Measurements from ENCODE around the gene BAZ1A. TPM values are rescaled to one million over a fixed set of nuclear protein-coding genes. Genes with fewer than 3 reads are reported as not detected.

The BAZ1A gene
- total RNA-seq, 1 donor from 2014 or later: 26.7 TPM

DNA sequence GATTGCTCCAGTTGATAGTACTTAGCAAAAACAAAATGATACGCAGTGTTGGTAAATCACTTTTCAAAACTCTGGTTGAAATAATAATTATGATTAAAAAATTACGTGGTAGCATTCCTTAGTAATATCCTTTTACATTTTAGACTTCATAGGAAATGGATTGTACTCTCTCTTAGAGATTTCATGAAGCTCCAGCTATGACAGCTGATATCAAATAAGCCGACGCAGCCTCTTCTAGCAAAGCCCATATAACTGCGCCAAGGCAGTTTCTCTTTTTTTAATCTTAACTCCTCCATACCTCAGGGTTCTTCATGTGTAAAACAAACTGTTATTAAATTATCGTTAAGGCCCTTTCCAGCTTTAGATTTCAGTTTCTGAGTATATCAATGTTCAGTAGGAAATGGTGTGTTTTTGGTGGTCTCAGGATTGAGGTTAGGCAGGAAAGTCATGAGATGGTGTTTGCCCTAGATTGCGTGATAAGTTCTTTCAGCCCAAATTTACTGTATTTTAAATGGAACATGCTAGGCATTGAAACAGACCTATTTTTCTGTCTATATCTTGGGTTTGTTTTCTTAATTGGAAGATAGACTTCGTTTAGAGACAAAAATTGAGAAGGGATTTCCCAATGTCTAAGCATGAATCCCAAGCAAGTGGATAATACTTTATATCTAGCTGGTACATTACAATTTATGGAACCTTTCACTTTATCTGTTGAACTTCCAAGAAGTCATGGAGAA lies 159.9 kb downstream of the BAZ1A start:
- Mint-ChIP-seq H3K4me1 (ENCODE audit: unreplicated experiment) (peaks cover 51% of the 10 kb centered on the region), H3K27ac (ENCODE audit: unreplicated experiment) (peak overlapping the region; percentile 70), H3K36me3 (ENCODE audit: unreplicated experiment) (peaks cover 2% of the 10 kb centered on the region), H3K4me3 (ENCODE audit: unreplicated experiment) (peak overlapping the region; percentile 65), H3K9me3 (ENCODE audit: unreplicated experiment) (no peaks in the 10 kb centered on the region), H3K27me3 (ENCODE audit: unreplicated experiment) (no peaks in the 10 kb centered on the region)
- TF ChIP-seq, protein P1, sequence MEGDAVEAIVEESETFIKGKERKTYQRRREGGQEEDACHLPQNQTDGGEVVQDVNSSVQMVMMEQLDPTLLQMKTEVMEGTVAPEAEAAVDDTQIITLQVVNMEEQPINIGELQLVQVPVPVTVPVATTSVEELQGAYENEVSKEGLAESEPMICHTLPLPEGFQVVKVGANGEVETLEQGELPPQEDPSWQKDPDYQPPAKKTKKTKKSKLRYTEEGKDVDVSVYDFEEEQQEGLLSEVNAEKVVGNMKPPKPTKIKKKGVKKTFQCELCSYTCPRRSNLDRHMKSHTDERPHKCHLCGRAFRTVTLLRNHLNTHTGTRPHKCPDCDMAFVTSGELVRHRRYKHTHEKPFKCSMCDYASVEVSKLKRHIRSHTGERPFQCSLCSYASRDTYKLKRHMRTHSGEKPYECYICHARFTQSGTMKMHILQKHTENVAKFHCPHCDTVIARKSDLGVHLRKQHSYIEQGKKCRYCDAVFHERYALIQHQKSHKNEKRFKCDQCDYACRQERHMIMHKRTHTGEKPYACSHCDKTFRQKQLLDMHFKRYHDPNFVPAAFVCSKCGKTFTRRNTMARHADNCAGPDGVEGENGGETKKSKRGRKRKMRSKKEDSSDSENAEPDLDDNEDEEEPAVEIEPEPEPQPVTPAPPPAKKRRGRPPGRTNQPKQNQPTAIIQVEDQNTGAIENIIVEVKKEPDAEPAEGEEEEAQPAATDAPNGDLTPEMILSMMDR (IDR thresholded peaks at IDR 0.05): no peak
- no peak for DNase-seq (ENCODE audit: extremely low spot score, unreplicated experiment)

DNA sequence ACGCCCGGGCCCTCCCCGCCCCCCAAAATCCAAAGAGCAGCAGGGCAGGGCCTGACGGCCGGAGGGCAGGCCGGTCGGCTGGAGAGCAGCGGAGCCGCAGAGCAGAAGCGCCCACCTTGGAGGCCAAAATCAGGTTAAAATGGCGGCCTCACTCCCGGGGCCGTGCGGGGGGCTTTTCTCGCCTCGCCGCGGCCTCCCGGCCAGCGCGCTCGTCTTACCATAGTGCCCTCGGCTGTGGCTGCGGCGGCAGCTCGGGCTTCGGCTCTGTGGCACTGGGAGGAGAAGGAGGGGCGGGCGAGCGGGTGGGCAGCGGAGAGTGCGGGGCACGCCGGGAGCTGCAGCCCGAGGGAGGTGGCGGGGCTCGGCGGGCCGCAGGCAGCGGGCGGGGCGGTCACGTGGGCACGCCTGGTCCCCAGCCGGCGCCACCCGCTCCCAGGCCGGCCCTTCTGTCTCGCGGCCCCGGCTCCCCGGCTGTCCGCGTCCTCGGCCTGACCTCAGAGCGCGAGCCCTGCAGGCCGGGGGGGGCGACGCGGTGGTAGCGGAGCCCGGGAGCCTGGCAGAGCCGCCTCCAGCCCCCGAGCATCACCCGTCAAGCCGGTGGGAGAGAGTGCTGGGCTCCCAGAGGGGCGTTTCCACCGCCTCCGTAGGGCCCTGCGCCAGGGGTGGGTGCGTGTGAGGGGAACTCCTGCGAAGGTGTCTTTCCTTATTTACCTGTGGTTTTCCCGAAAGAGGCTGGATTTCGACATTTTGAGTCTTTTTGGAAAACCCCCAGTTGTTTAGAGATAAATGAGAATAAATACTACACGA lies 160.6 kb downstream of the BAZ1A start, which contains the start of gene CFL2:
CFL2 (minus strand) TSS at position 274 of the 807 bp plus-strand sequence; CDS start at position 221, 53 bp downstream.
- Mint-ChIP-seq H3K9me3 (ENCODE audit: unreplicated experiment) (no peaks in the 10 kb centered on the region), H3K27ac (ENCODE audit: unreplicated experiment) (peak within 1 kb of the TSS; percentile 91), H3K4me3 (ENCODE audit: unreplicated experiment) (peak within 1 kb of the TSS; percentile 86), H3K36me3 (ENCODE audit: unreplicated experiment) (peaks cover 2% of the 10 kb centered on the region), H3K4me1 (ENCODE audit: unreplicated experiment) (peaks cover 52% of the 10 kb centered on the region), H3K27me3 (ENCODE audit: unreplicated experiment) (no peaks in the 10 kb centered on the region)
- TF ChIP-seq, protein P1 (IDR thresholded peaks at IDR 0.05): no peak
- peak; percentile 90 for DNase-seq (ENCODE audit: extremely low spot score, unreplicated experiment)

DNA sequence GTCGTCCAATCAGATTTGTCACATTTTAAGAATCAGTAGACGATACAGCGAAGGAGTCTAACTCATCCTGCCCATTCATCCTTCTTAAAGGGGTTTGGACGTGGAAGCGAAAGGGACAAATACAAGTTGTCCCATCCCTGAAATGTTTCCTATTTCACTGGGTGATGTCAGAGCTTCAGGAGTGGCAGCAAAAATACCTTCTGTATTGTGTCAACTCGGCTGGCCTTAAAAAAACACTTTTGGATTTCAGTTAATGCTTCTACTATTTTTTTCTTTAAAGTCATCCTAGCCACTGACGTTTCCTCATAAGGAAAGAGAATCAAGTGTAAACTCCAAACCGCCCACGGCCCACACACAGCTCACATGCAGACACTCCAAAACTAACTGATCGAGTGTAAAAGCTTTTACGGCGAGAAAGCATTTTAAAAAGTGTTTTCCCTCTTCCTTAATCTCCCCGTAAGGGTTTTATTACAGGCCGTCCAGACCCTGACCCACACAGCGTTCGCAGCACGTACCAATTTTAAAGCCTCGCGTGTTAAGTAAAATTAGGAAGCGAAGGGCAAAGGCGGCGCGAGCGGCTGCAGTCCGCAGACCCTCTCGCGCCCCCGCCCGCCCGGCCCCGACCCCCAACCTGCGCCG lies 161.4 kb downstream of the BAZ1A start:
- Mint-ChIP-seq H3K4me1 (ENCODE audit: unreplicated experiment) (peaks cover 50% of the 10 kb centered on the region), H3K36me3 (ENCODE audit: unreplicated experiment) (peaks cover 2% of the 10 kb centered on the region)

DNA sequence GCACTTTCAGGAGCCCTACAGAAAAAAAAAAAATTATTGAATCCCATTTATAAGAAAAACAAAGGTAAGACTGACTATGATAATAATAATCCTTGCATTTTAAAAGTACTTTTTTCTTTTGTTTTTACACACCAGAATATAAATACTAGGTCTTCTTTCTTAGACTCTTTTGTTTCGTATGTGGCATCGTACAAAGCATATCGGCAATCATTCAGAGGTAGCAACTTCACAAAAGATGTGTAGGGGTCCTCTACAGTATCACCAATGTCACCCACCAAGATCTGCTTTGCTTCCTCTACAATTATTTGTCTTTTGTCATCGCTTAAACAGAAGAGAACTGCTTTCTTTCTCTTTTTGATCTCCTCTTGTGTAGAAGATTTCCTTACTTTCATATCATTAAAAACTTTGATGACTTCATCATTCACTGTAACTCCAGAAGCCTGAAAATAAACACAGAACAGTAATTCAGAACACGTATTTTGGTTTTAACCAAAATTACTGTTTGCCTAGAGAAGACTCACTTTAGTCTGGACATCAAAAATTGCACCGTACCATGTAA lies 162.0 kb downstream of the BAZ1A start:
- TF ChIP-seq, protein P1 (IDR thresholded peaks at IDR 0.05): no peak
- Mint-ChIP-seq H3K4me1 (ENCODE audit: unreplicated experiment) (peaks cover 46% of the 10 kb centered on the region), H3K27ac (ENCODE audit: unreplicated experiment) (peak overlapping the region; percentile 91), H3K4me3 (ENCODE audit: unreplicated experiment) (peak overlapping the region; percentile 86), H3K9me3 (ENCODE audit: unreplicated experiment) (no peaks in the 10 kb centered on the region), H3K27me3 (ENCODE audit: unreplicated experiment) (no peaks in the 10 kb centered on the region), H3K36me3 (ENCODE audit: unreplicated experiment) (peaks cover 2% of the 10 kb centered on the region)
- DNase-seq (ENCODE audit: extremely low spot score, unreplicated experiment): no peak

More for the DNA sequence above, 161.4 kb downstream of the BAZ1A start:
- Mint-ChIP-seq H3K9me3 (ENCODE audit: unreplicated experiment) (no peaks in the 10 kb centered on the region), H3K4me3 (ENCODE audit: unreplicated experiment) (peak overlapping the region; percentile 86), H3K27ac (ENCODE audit: unreplicated experiment) (peak overlapping the region; percentile 91), H3K27me3 (ENCODE audit: unreplicated experiment) (no peaks in the 10 kb centered on the region)
- DNase-seq (ENCODE audit: extremely low spot score, unreplicated experiment): no peak
- TF ChIP-seq, protein P1 (IDR thresholded peaks at IDR 0.05): no peak
